Tibial artery (tissue), 4 donors: Measurements from ENCODE around the gene ZFP30.

Experiments used
- DNase-seq, 2 donors: peaks; one replicate each; pipeline ENCODE4 v3.0.0-alpha.2; 2019
- H3K27ac ChIP-seq, 2 donors: fragments of 200-600 bp; sonication (generic) in 1 of 2; 1 replicate in 1 of 2; 2 replicates in 1 of 2; pipeline ENCODE4 v1.5.1; 2018 to 2019; ENCODE audit warnings: mild to moderate bottlenecking in 1 of 2
- H3K27me3 ChIP-seq, 2 donors: fragments of 200-600 bp; sonication (generic) in 1 of 2; one replicate each; pipeline versions ENCODE4 v1.5.1 to v1.6.0; 2016 to 2019
- H3K36me3 ChIP-seq, 3 donors: fragments of 200-600 bp; sonication (generic) in 2 of 3; one replicate each; pipeline ENCODE4 v1.5.1; 2016 to 2019; ENCODE audit warnings: mild to moderate bottlenecking in 2 of 3
- H3K4me1 ChIP-seq, 4 donors: fragments of 200-600 bp; sonication (generic) in 2 of 4; 1 replicate in 3 of 4; 2 replicates in 1 of 4; pipeline ENCODE4 v1.5.1; 2016 to 2019
- H3K4me3 ChIP-seq, 2 donors: fragments of 200-600 bp; sonication (generic) in 1 of 2; 1 replicate in 1 of 2; 2 replicates in 1 of 2; pipeline ENCODE4 v1.5.1; 2018 to 2019; ENCODE audit warnings: mild to moderate bottlenecking in 2 of 2
- H3K9me3 ChIP-seq, 3 donors: fragments of 200-600 bp; sonication (generic) in 1 of 3; one replicate each; pipeline ENCODE4 v1.5.1; 2016 to 2019
- CTCF ChIP-seq, 2 experiments: fragments of 200-600 bp in 1 of 2; fragments of 450-650 bp in 1 of 2; IDR thresholded peaks; one replicate each; pipeline ENCODE4 v1.5.1; 2017 to 2019; ENCODE audit warnings: antibody characterized with exemption in 2 of 2, mild to moderate bottlenecking in 1 of 2, moderate library complexity in 1 of 2
- intact Hi-C: fragments of 100-400 bp; cut with DNase I; formaldehyde crosslinking; loops from one replicate; pipeline ENCODE4 v1.15.0; 2023; ENCODE audit warnings: low total_unique reads

Gene ZFP30

GRCh38 chr19:37654629-37655300, 500 bp downstream of the ZFP30 start:
- Histone ChIP-seq H3K4me1 (peaks cover 0 to 25% (median 16%) of the 10 kb centered on the region in 4 donors), H3K4me3 (peak overlapping the region; percentile 67 to 77), H3K36me3 (peaks cover 0 to 12% (median 0%) of the 10 kb centered on the region in 3 donors), H3K27ac (peak overlapping the region; percentile 87 to 91), H3K9me3 (peaks cover 0 to 11% (median 0%) of the 10 kb centered on the region in 3 donors), H3K27me3 (no peaks in the 10 kb centered on the region)
- intact Hi-C loops, result loop anchor here (2.0 to 5.0 kb wide), 2 partner anchors 58 to 147 kb away; partner anchors contain the start of gene ZNF793
- no peak for DNase-seq
- no peak for TF ChIP-seq CTCF (IDR thresholded peaks at IDR 0.05)

- DNase-seq, result no peak
- peak overlapping the region; percentile 87 to 91 for H3K27ac ChIP-seq
- intact Hi-C loops, result loop anchor here (2.0 to 5.0 kb wide), 2 partner anchors 57 to 147 kb away; partner anchors contain the start of gene ZNF793
Measured at GRCh38 chr19:37654118-37654517, 1.1 kb downstream of the ZFP30 start.

GRCh38 chr19:37635076-37636056, 19.9 kb downstream of the ZFP30 start:
- DNase-seq, result no peak
- Histone ChIP-seq H3K9me3 (peaks cover 21 to 95% (median 65%) of the 10 kb centered on the region in 3 donors), H3K4me1 (no peaks in the 10 kb centered on the region), H3K27ac (no peak overlapping the region), H3K27me3 (no peaks in the 10 kb centered on the region), H3K36me3 (peaks cover 55 to 79% (median 78%) of the 10 kb centered on the region in 3 donors), H3K4me3 (no peak overlapping the region)
- no peak for TF ChIP-seq CTCF (IDR thresholded peaks at IDR 0.05)
- intact Hi-C loops, result no loop called here

More at GRCh38 chr19:37654118-37654517, 1.1 kb downstream of the ZFP30 start:
- Histone ChIP-seq H3K4me1 (peaks cover 0 to 25% (median 16%) of the 10 kb centered on the region in 4 donors), H3K4me3 (peak overlapping the region; percentile 67 to 77), H3K36me3 (peaks cover 0 to 19% (median 0%) of the 10 kb centered on the region in 3 donors), H3K9me3 (peaks cover 0 to 16% (median 0%) of the 10 kb centered on the region in 3 donors), H3K27me3 (no peaks in the 10 kb centered on the region)
- no peak for TF ChIP-seq CTCF (IDR thresholded peaks at IDR 0.05)

- Histone ChIP-seq H3K4me1 (peaks cover 0 to 23% (median 11%) of the 10 kb centered on the region in 4 donors), H3K27me3 (no peaks in the 10 kb centered on the region), H3K9me3 (peaks cover 0 to 21% (median 6%) of the 10 kb centered on the region in 3 donors), H3K4me3 (peak overlapping the region; percentile 68 to 71), H3K36me3 (peaks cover 17 to 39% (median 30%) of the 10 kb centered on the region in 3 donors), H3K27ac (peak overlapping the region; percentile 78 to 86)
- peak; percentile 58 to 87 for DNase-seq
- intact Hi-C loops, result loop anchor here (10.0 kb wide), 2 partner anchors 120 to 1380 kb away; partner anchors contain the start of genes ZNF146 and ZNF565
- TF ChIP-seq CTCF (IDR thresholded peaks at IDR 0.05), result no peak
Measured at GRCh38 chr19:37594982-37595382, 60.3 kb downstream of the ZFP30 start.

- peak; percentile 94 to 97 for DNase-seq
- H3K9me3 ChIP-seq, result peaks cover 0 to 21% (median 8%) of the 10 kb centered on the region in 3 donors
- H3K27ac ChIP-seq, result peak within 1 kb of the TSS; percentile 78 to 86
- intact Hi-C loops, result loop anchor here (10.0 kb wide), 2 partner anchors 120 to 1380 kb away; partner anchors contain the start of genes ZNF146 and ZNF565
- peaks cover 12 to 33% (median 25%) of the 10 kb centered on the region in 3 donors for H3K36me3 ChIP-seq
- TF ChIP-seq CTCF (IDR thresholded peaks at IDR 0.05), result no peak
- peaks cover 0 to 23% (median 11%) of the 10 kb centered on the region in 4 donors for H3K4me1 ChIP-seq
- H3K4me3 ChIP-seq, result peak within 1 kb of the TSS; percentile 68 to 71
- H3K27me3 ChIP-seq, result no peaks in the 10 kb centered on the region
Measured at GRCh38 chr19:37594304-37594981, 60.8 kb downstream of the ZFP30 start, which contains the start of the genes ZNF540 and ZNF571. TSS of gene ZNF540 (plus strand) at chr19:37594876. CDS start at chr19:37598448, 3,572 bp downstream. TSS of gene ZNF571 (minus strand) at chr19:37594792. CDS start at chr19:37586676, 8,116 bp downstream.
